SW480 (cell line): ENCODE measurements around the gene OR13C8.

ENCODE experiments used
- DNase-seq: peaks from one replicate; pipeline ENCODE4 v3.0.0-alpha.2; 2016; ENCODE audit warnings: low spot score

The OR13C8 gene

GRCh38 chr9:104617418-104617817 is 48.5 kb downstream of the OR13C8 start:
- no peak for DNase-seq

GRCh38 chr9:104618104-104618503 is 49.1 kb downstream of the OR13C8 start, which contains the start of gene OR13C9:
Gene OR13C9 (minus strand): TSS chr9:104618204. CDS start chr9:104618204, 0 bp downstream.
- no peak for DNase-seq
